ENCODE measurements around the gene SRD5A3. TPM values are rescaled to one million over a fixed set of nuclear protein-coding genes. Genes with fewer than 3 reads are reported as not detected.

SRD5A3 gene
- total and polyA plus RNA-seq, 9 of the 15 experiments (the other 6 are each of a cell fraction or from before 2014, with no cell fraction given), result 2.5 to 37.0 (median 13.3) TPM

DNA sequence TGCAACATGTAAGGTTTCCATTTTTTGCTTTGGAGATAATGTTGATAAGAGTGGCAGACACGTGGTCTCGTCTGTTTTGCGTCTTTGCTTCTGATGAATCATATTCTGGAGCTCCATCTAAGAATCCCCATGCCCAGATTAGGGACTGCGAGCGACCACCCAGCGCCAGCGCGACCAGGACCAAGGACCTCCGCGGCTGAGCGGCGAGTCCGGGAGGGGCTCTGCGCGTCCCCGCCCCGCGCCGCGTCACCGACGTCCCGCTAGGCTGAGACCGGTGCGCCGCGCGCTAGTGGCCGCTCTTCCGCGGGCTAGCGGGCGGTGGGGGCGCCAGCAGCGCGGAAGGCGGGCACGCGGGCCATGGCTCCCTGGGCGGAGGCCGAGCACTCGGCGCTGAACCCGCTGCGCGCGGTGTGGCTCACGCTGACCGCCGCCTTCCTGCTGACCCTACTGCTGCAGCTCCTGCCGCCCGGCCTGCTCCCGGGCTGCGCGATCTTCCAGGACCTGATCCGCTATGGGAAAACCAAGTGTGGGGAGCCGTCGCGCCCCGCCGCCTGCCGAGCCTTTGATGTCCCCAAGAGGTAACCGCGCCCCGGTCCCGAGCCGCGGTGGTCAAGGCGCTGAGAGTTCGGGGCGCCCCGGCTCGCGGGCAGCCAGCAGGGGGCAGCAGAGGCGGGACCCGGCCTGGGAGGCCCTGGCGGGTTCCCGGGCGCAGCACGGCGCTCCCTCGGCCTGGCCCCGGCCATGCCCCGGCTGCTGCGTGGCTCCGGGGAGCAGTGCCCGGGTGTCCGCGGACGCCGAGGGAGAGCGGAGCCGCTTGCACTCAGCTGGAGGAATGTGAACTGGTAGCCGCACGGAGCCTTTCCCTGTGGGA lies at the start of gene SRD5A3 (continued):
- TF ChIP-seq RBM15 (IDR thresholded peaks at IDR 0.05; ENCODE audit: insufficient read depth, low read length) (no peak), ZC3H11A (IDR thresholded peaks at IDR 0.05; ENCODE audit: low read depth, low read length) (no peak), ZSCAN29 (IDR thresholded peaks at IDR 0.05) (0 out of 2 replicates have a peak, but pooled peaks have one; percentile 17), ZNF57 (CRISPR knock-in tag; IDR thresholded peaks at IDR 0.05) (no peak), NR4A1 (CRISPR knock-in tag; IDR thresholded peaks at IDR 0.05) (no peak), NR4A1 (tag; IDR thresholded peaks at IDR 0.05) (no peak; the same call in none of the 2 replicates), CHD1 (IDR thresholded peaks at IDR 0.05; ENCODE audit: low read length) (peak; percentile 93), ZNF444 (CRISPR knock-in tag; IDR thresholded peaks at IDR 0.05) (no peak), LEF1 (IDR thresholded peaks at IDR 0.05) (peak; percentile 95), SAP30 (IDR thresholded peaks at IDR 0.05; ENCODE audit: borderline replicate concordance, insufficient read depth, low read depth, low read length, poor library complexity, severe bottlenecking) (no peak), ZNF699 (CRISPR knock-in tag; IDR thresholded peaks at IDR 0.05; ENCODE audit: insufficient replicate concordance) (no peak), MAZ (CRISPR knock-in tag; conservative IDR thresholded peaks at IDR 0.05 in 1 of 2, IDR thresholded peaks at IDR 0.05 in 1 of 2) (peak; percentile 86 to 93), ERF (CRISPR knock-in tag; IDR thresholded peaks at IDR 0.05) (no peak; the same call in 1 of the 2 replicates), RBM22 (IDR thresholded peaks at IDR 0.05; ENCODE audit: low read depth, low read length, poor library complexity, severe bottlenecking) (peak; percentile 38), NFE2 (IDR thresholded peaks at IDR 0.05; ENCODE audit: low read depth) (peak; percentile 32), SMARCE1 (IDR thresholded peaks at IDR 0.05) (no peak; the same call in 1 of the 2 replicates), RAD51 (IDR thresholded peaks at IDR 0.05; ENCODE audit: borderline replicate concordance, low read depth) (peak; percentile 69), JUN (IDR thresholded peaks at IDR 0.05; ENCODE audit: borderline replicate concordance, low read depth, low read length) (no peak), JUN (CRISPR knock-in tag; IDR thresholded peaks at IDR 0.05; ENCODE audit: borderline replicate concordance) (peak; percentile 87; the same call in 1 of the 2 replicates), HSF4 (CRISPR knock-in tag; IDR thresholded peaks at IDR 0.05; ENCODE audit: borderline replicate concordance) (no peak), FUS (optimal IDR thresholded peaks at IDR 0.05; ENCODE audit: low read depth, low read length) (peak; percentile 97), CEBPB (tag; IDR thresholded peaks at IDR 0.05) (no peak), DIDO1 (tag; IDR thresholded peaks at IDR 0.05; ENCODE audit: low read depth) (no peak), EP300 (IDR thresholded peaks at IDR 0.05; ENCODE audit: low read length) (no peak; the same call in 1 of the 2 replicates), ZNF41 (CRISPR knock-in tag; conservative IDR thresholded peaks at IDR 0.05) (no peak), ZNF507 (tag; conservative IDR thresholded peaks at IDR 0.05) (no peak), ARHGAP35 (IDR thresholded peaks at IDR 0.05; ENCODE audit: partially characterized antibody) (no peak)
- TF ChIP-seq, protein P1, sequence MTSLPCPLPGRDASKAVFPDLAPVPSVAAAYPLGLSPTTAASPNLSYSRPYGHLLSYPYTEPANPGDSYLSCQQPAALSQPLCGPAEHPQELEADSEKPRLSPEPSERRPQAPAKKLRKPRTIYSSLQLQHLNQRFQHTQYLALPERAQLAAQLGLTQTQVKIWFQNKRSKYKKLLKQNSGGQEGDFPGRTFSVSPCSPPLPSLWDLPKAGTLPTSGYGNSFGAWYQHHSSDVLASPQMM (CRISPR knock-in tag; IDR thresholded peaks at IDR 0.05), result no peak
- TF ChIP-seq, protein P2, sequence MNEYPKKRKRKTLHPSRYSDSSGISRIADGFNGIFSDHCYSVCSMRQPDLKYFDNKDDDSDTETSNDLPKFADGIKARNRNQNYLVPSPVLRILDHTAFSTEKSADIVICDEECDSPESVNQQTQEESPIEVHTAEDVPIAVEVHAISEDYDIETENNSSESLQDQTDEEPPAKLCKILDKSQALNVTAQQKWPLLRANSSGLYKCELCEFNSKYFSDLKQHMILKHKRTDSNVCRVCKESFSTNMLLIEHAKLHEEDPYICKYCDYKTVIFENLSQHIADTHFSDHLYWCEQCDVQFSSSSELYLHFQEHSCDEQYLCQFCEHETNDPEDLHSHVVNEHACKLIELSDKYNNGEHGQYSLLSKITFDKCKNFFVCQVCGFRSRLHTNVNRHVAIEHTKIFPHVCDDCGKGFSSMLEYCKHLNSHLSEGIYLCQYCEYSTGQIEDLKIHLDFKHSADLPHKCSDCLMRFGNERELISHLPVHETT (CRISPR knock-in tag; conservative IDR thresholded peaks at IDR 0.05 in 1 of 2, IDR thresholded peaks at IDR 0.05 in 1 of 2), result peak in 1 of 2 experiments; percentile 81; a peak in 2 of 4 replicates
